ENCODE measurements around the gene AARS1.
"Not testable (repeated sequence)": the region's sequence is repeated elsewhere in the genome, so short reads cannot be mapped to it uniquely, and the experiment has no call there.

AARS1 gene

DNA sequence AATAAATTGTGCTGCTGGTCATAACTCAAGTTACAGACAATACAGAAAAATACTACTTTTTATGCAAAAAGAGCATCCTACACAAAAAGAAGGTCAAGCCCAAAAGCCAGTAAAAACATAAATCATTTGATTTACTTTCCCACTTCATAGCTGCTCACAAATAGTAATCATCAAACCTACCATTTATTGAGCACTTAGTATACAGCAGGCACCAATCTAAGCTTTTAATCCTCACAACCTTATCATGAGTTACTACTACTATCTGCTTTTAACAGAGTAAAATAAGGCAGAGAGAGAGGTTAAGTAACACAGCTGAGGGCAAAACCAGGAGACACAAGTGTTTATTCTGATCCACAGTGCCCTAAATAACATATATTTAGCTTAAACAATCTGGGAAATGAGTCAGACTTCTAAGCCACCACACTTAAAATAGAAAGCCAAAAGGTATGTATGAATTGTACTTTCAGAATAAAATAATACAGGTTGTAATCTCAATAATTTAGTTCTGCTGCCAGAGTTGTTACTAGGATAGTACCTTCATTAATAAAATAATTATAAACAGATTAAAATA, 1.7 kb upstream of the AARS1 start:
- TF ChIP-seq, protein P1, sequence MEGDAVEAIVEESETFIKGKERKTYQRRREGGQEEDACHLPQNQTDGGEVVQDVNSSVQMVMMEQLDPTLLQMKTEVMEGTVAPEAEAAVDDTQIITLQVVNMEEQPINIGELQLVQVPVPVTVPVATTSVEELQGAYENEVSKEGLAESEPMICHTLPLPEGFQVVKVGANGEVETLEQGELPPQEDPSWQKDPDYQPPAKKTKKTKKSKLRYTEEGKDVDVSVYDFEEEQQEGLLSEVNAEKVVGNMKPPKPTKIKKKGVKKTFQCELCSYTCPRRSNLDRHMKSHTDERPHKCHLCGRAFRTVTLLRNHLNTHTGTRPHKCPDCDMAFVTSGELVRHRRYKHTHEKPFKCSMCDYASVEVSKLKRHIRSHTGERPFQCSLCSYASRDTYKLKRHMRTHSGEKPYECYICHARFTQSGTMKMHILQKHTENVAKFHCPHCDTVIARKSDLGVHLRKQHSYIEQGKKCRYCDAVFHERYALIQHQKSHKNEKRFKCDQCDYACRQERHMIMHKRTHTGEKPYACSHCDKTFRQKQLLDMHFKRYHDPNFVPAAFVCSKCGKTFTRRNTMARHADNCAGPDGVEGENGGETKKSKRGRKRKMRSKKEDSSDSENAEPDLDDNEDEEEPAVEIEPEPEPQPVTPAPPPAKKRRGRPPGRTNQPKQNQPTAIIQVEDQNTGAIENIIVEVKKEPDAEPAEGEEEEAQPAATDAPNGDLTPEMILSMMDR (IDR thresholded peaks at IDR 0.05) = no peak
- no peak overlapping the region for H3K4me3 ChIP-seq (ENCODE audit: low read depth in 1 of 2, low read length in 1 of 2)
- H3K27ac ChIP-seq = no peak overlapping the region
- no peaks in the 10 kb centered on the region for H3K36me3 ChIP-seq
- H3K27me3 ChIP-seq = no peaks in the 10 kb centered on the region
- no peaks in the 10 kb centered on the region for H3K9me3 ChIP-seq
- H3K4me1 ChIP-seq (ENCODE audit: control insufficient read depth in 1 of 2, insufficient read depth in 1 of 2, low read depth in 1 of 2, low read length in 1 of 2) = peaks cover 11 to 14% of the 10 kb centered on the region in 2 experiments

DNA sequence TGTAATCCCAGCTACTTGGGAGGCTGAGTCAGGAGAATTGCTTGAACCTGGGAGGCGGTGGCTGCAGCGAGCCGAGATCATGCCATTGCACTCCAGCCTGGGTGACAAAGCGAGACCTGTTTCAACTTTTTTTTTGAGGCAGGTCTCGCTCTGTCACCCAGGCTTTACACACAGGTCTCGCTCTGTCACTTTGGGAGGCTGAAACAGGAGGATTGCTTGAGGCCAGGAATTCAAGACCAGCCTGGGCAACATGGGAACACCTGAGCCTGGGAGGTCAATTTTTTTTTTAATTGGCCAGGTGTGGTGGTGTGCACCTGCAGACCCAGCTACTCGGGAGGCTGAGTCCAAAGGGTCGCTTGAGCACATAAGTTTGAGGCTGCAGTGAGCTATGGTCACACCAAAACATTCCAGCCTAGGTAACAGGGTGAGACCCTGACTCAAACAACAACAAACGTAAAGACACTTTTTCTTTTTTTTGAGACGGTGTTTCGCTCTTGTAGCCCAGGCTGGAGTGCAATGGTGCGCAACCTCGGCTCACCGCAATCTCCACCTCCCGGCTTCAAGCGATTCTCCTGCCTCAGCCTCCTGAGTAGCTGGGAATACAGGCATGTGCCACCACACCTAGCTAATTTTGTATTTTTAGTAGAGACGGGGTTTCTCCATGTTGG, 1.9 kb downstream of the AARS1 start:
- H3K4me1 ChIP-seq (ENCODE audit: control insufficient read depth in 1 of 2, insufficient read depth in 1 of 2, low read depth in 1 of 2, low read length in 1 of 2) = peaks cover 11 to 14% of the 10 kb centered on the region in 2 experiments
- not testable (repeated sequence) for H3K27ac ChIP-seq; H3K4me3 ChIP-seq (ENCODE audit: low read depth in 1 of 2, low read length in 1 of 2); H3K27me3 ChIP-seq; H3K36me3 ChIP-seq; H3K9me3 ChIP-seq

DNA sequence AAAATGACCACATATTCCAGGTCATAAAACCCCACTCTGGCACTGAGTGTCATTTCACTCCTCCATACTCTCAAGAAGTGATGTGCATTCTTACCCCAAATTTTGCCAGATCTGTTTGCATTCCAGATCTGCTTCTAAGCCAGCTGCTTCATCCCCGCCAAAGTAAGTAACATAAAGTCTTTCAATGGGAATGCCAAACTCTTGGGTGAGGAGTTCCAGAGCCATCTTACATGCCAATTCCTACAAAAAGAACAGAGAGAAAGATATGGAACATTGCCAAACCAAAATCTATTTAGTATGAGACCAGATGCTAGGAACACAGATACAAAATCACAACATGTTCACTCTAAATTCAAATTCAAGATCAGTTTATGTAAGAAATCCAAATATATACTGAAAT, 12.9 kb downstream of the AARS1 start:
- H3K36me3 ChIP-seq = peaks cover 21% of the 10 kb centered on the region
- no peak overlapping the region for H3K4me3 ChIP-seq (ENCODE audit: low read depth in 1 of 2, low read length in 1 of 2)

DNA sequence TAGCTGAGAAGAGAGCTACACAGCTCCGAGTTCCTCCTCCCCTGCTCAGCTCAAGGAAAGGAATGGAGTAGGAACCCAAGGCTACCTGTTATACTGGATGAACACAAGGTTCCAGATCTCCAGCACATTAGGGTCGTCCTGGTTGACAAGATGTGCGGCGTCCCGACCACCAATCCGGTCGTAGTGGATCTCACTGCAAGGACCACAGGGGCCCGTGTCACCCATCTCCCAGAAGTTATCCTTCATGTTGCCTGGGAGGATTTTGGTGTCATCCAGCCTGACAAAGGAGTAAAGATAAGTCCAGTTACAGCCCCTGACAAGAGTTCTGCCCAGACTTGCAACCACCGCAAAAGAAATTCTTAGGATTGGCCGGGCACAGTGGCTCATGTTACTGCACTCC, 17.6 kb downstream of the AARS1 start:
- Histone ChIP-seq H3K4me1 (ENCODE audit: control insufficient read depth in 1 of 2, insufficient read depth in 1 of 2, low read depth in 1 of 2, low read length in 1 of 2) (no peaks in the 10 kb centered on the region), H3K4me3 (ENCODE audit: low read depth in 1 of 2, low read length in 1 of 2) (no peak overlapping the region), H3K36me3 (peaks cover 22% of the 10 kb centered on the region), H3K27ac (no peak overlapping the region), H3K27me3 (no peaks in the 10 kb centered on the region), H3K9me3 (no peaks in the 10 kb centered on the region)
- TF ChIP-seq, protein P1 (IDR thresholded peaks at IDR 0.05) = no peak

More for the DNA sequence above, 12.9 kb downstream of the AARS1 start:
- no peaks in the 10 kb centered on the region for H3K4me1 ChIP-seq (ENCODE audit: control insufficient read depth in 1 of 2, insufficient read depth in 1 of 2, low read depth in 1 of 2, low read length in 1 of 2)
- H3K27me3 ChIP-seq = no peaks in the 10 kb centered on the region
- H3K27ac ChIP-seq = no peak overlapping the region
- TF ChIP-seq, protein P1 (IDR thresholded peaks at IDR 0.05) = no peak
- no peaks in the 10 kb centered on the region for H3K9me3 ChIP-seq

DNA sequence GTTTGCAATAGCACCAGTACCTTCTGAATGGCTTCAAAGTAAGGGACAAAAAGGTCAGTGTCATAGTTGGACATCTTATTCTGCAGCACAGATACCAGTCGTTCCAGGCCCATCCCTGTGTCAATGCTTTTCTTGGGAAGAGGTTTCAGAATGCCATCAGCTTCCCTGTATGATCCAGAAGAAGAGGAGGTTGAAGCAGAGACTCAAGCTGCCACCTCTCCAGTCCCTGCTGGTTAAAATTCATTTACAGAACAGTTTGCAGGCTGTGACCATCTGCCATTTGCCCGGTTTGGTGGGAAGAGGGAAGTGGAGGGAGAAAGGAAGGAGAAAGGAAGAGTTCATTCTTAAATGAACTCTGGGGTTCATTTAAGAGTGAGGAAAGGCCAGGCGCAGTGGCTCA, 19.1 kb downstream of the AARS1 start:
- TF ChIP-seq, protein P1 (IDR thresholded peaks at IDR 0.05) = no peak
- Histone ChIP-seq H3K4me3 (ENCODE audit: low read depth in 1 of 2, low read length in 1 of 2) (no peak overlapping the region), H3K9me3 (no peaks in the 10 kb centered on the region), H3K4me1 (ENCODE audit: control insufficient read depth in 1 of 2, insufficient read depth in 1 of 2, low read depth in 1 of 2, low read length in 1 of 2) (no peaks in the 10 kb centered on the region), H3K36me3 (peaks cover 23% of the 10 kb centered on the region), H3K27me3 (no peaks in the 10 kb centered on the region), H3K27ac (no peak overlapping the region)

DNA sequence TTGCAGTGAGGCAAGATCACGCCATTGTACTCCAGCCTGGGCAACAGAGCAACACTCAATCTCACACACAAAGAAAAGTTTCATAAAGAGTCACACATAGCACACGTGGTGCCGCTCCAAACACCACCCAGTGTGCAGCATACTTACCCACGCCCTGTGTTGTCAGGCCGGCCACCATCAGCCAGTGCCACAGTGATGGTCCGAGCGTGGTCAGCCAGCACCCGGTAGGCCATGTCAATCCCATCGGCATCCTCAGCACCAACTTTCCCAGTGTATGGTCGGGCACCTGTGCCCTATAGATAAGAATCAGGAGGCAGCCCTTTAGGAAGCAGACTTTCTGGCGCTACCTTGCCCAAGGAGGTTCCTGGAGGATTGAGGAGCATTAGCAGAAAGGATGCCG, 19.8 kb downstream of the AARS1 start:
- Histone ChIP-seq H3K4me3 (ENCODE audit: low read depth in 1 of 2, low read length in 1 of 2) (no peak overlapping the region), H3K9me3 (no peaks in the 10 kb centered on the region), H3K4me1 (ENCODE audit: control insufficient read depth in 1 of 2, insufficient read depth in 1 of 2, low read depth in 1 of 2, low read length in 1 of 2) (no peaks in the 10 kb centered on the region), H3K27me3 (no peaks in the 10 kb centered on the region), H3K36me3 (peaks cover 26% of the 10 kb centered on the region), H3K27ac (no peak overlapping the region)
- TF ChIP-seq, protein P1 (IDR thresholded peaks at IDR 0.05) = no peak

DNA sequence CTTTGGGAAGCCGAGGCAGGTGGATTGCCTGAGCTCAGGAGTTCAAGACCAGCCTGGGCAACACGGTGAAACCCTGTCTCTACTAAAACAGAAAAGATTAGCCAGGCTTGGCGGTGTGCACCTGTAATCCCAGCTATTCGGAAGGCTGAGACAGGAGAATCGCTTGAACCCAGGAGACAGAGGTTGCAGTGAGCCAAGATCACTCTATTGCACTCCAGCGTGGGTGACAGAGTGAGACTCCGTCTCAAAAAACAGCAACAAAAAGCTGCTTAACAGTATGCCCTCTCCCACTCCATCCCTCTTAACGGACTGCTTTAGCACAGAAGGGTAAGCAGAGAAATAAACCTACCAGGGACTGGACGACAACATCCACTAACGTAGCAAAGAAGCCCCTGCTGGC, 21.4 kb downstream of the AARS1 start:
- H3K27ac ChIP-seq; H3K27me3 ChIP-seq; H3K9me3 ChIP-seq; H3K4me1 ChIP-seq (ENCODE audit: control insufficient read depth in 1 of 2, insufficient read depth in 1 of 2, low read depth in 1 of 2, low read length in 1 of 2); H3K4me3 ChIP-seq (ENCODE audit: low read depth in 1 of 2, low read length in 1 of 2): not testable (repeated sequence)
- H3K36me3 ChIP-seq = peaks cover 35% of the 10 kb centered on the region
